T-cell (primary cell): ENCODE measurements around the gene TMEM125. TPM values are rescaled to one million over a fixed set of nuclear protein-coding genes. Genes with fewer than 3 reads are reported as not detected.

Experiments used
- ATAC-seq, 4 experiments: fragments of 200-7000 bp in 3 of 4; fragments of 150-1000 bp in 1 of 4; cut with Tn5 transposase; replicated peaks in 1 of 4; 1 replicate in 3 of 4; 2 replicates in 1 of 4; pipeline ENCODE4 v1.10.0; 2021; ENCODE audit warnings: moderate library complexity in 3 of 4, mild to moderate bottlenecking in 2 of 4, moderate number of reproducible peaks in 1 of 4
- CTCF ChIA-PET, 2 donors: fragments of 300-600 bp; sonication (Branson Sonifier 250); formaldehyde crosslinking; loops; one replicate each; lab custom pipeline; 2022; ENCODE audit warnings: antibody characterized with exemption in 2 of 2; lab: Charles Lee
- POLR2A ChIA-PET, 2 donors: fragments of 300-600 bp; sonication (Branson Sonifier 250); formaldehyde crosslinking; loops; one replicate each; lab custom pipeline; 2022; ENCODE audit warnings: antibody characterized with exemption in 2 of 2; lab: Charles Lee
- DNase-seq, 35 experiments: peaks; one replicate each; pipeline versions ENCODE4 v3.0.0 to v3.0.0-alpha.2; 2013 to 2023
- H3K27ac ChIP-seq: one replicate; pipeline ENCODE4 v1.5.1; 2013; ENCODE audit warnings: low read length
- H3K27me3 ChIP-seq, 2 experiments: replicated peaks in 1 of 2; 1 replicate in 1 of 2; 2 replicates in 1 of 2; pipeline versions ENCODE4 v1.6.1 to v1.7.0; 2013; ENCODE audit warnings: low read length in 1 of 2, mixed read lengths in 1 of 2; ENCODE audit not compliant: control insufficient read depth in 2 of 2, insufficient read depth in 2 of 2; ENCODE audit errors: extremely low read depth in 1 of 2
- H3K36me3 ChIP-seq, 2 donors: 1 replicate in 1 of 2; 2 replicates in 1 of 2; pipeline versions ENCODE4 v1.6.1 to v1.7.0; 2013; ENCODE audit warnings: low read length in 1 of 2; ENCODE audit not compliant: control insufficient read depth in 2 of 2, insufficient read depth in 1 of 2; ENCODE audit errors: extremely low read depth in 1 of 2
- H3K4me1 ChIP-seq, 2 experiments: 1 replicate in 1 of 2; 2 replicates in 1 of 2; pipeline versions ENCODE4 v1.6.1 to v1.7.0; 2013; ENCODE audit warnings: low read length in 2 of 2, mixed read lengths in 1 of 2; ENCODE audit not compliant: insufficient read depth in 2 of 2, control insufficient read depth in 1 of 2; ENCODE audit errors: extremely low read depth in 1 of 2
- H3K4me3 ChIP-seq, 2 donors: 1 replicate in 1 of 2; 2 replicates in 1 of 2; pipeline versions ENCODE4 v1.5.1 to v1.7.0; 2013; ENCODE audit warnings: mild to moderate bottlenecking in 2 of 2, low read length in 1 of 2, moderate library complexity in 1 of 2; ENCODE audit not compliant: control insufficient read depth in 1 of 2; ENCODE audit errors: extremely low read depth in 1 of 2
- H3K9me3 ChIP-seq: 2 replicates; pipeline ENCODE4 v1.7.0; 2013
- H3K27ac Mint-ChIP-seq, 2 donors: one replicate each; pipeline ENCODE4 v1.8.0; 2020 to 2021; ENCODE audit warnings: mild to moderate bottlenecking in 2 of 2, mixed read lengths in 2 of 2
- H3K27me3 Mint-ChIP-seq, 2 donors: one replicate each; pipeline ENCODE4 v1.8.0; 2021 to 2022; ENCODE audit warnings: mixed read lengths in 2 of 2
- H3K36me3 Mint-ChIP-seq: one replicate; pipeline ENCODE4 v1.8.0; 2021; ENCODE audit warnings: mixed read lengths
- H3K4me1 Mint-ChIP-seq, 3 donors: one replicate each; pipeline ENCODE4 v1.8.0; 2020 to 2022; ENCODE audit warnings: mixed read lengths in 3 of 3, mild to moderate bottlenecking in 1 of 3
- H3K4me3 Mint-ChIP-seq, 3 donors: one replicate each; pipeline ENCODE4 v1.8.0; 2020 to 2022; ENCODE audit warnings: mild to moderate bottlenecking in 3 of 3, mixed read lengths in 3 of 3, moderate library complexity in 3 of 3
- H3K9me3 Mint-ChIP-seq, 3 donors: one replicate each; pipeline ENCODE4 v1.8.0; 2020 to 2022; ENCODE audit warnings: mixed read lengths in 3 of 3
- WGBS: methylation state at CpG from one replicate; pipeline ENCODE4 v1.1.5; 2013; ENCODE audit warnings: missing lambda C conversion rate; ENCODE audit not compliant: insufficient coverage; 5-methylcytosine and 5-hydroxymethylcytosine counted together
- total RNA-seq, 35 experiments: library from RNA in 6 of 35; stranded (reverse) in 6 of 35; fragments of 120-200 nt in 1 of 35; gene quantifications; one replicate each; pipeline versions ENCODE4 v1.2.1 to v1.2.4 and lab custom pipeline; 2013 to 2026

The TMEM125 gene
- total RNA-seq, 5 donors from 2014 or later (not counting 1 experiment from before 2014, with no cell fraction given), result 0.20 to 0.46 (median 0.35) TPM; not detected in 2

GRCh38 chr1:43271186-43272118, 1.7 kb downstream of the TMEM125 start:
- POLR2A ChIA-PET, result no interaction called here
- no peaks in the 10 kb centered on the region for H3K9me3 ChIP-seq
- H3K27ac Mint-ChIP-seq, result no peak overlapping the region
- H3K27ac ChIP-seq, result no peak overlapping the region
- peaks cover 23 to 36% (median 36%) of the 10 kb centered on the region in 3 donors for H3K4me1 Mint-ChIP-seq
- ATAC-seq (no peak), DNase-seq (no peak)
- CTCF ChIA-PET, result no interaction called here
- H3K27me3 ChIP-seq, result peaks cover 0 to 50% of the 10 kb centered on the region in 2 experiments
- no peak overlapping the region for H3K4me3 ChIP-seq
- no peaks in the 10 kb centered on the region for H3K36me3 ChIP-seq
- peaks cover 9 to 19% of the 10 kb centered on the region in 2 donors for H3K27me3 Mint-ChIP-seq
- peaks cover 12 to 22% of the 10 kb centered on the region in 2 experiments for H3K4me1 ChIP-seq
- H3K4me3 Mint-ChIP-seq, result peak overlapping the region; percentile 41 to 70 (median 52)
- peaks cover 2% of the 10 kb centered on the region for H3K36me3 Mint-ChIP-seq
- no peaks in the 10 kb centered on the region for H3K9me3 Mint-ChIP-seq
- WGBS, result 71% methylated on average over 9 of the region's 12 CpGs

- Histone ChIP-seq H3K27ac (no peak overlapping the region), H3K36me3 (no peaks in the 10 kb centered on the region), H3K27me3 (peaks cover 0 to 54% of the 10 kb centered on the region in 2 experiments), H3K4me1 (peaks cover 12 to 22% of the 10 kb centered on the region in 2 experiments), H3K9me3 (no peaks in the 10 kb centered on the region), H3K4me3 (no peak overlapping the region)
- no peak for ATAC-seq
- no peak for DNase-seq
- CTCF ChIA-PET, result no interaction called here
- no peaks in the 10 kb centered on the region for H3K9me3 Mint-ChIP-seq
- peaks cover 6 to 15% of the 10 kb centered on the region in 2 donors for H3K27me3 Mint-ChIP-seq
- POLR2A ChIA-PET, result no interaction called here
- H3K27ac Mint-ChIP-seq, result no peak overlapping the region
- peaks cover 23 to 36% (median 36%) of the 10 kb centered on the region in 3 donors for H3K4me1 Mint-ChIP-seq
- no peak overlapping the region for H3K4me3 Mint-ChIP-seq
- WGBS, result 90% methylated on average over 7 of the region's 9 CpGs
- peaks cover 2% of the 10 kb centered on the region for H3K36me3 Mint-ChIP-seq
These were observed 2.4 kb downstream of the TMEM125 start for GRCh38 chr1:43272161-43272560.

- Mint-ChIP-seq H3K27ac (no peak overlapping the region), H3K4me3 (no peak overlapping the region), H3K36me3 (peaks cover 2% of the 10 kb centered on the region), H3K27me3 (peaks cover 6 to 15% of the 10 kb centered on the region in 2 donors), H3K9me3 (no peaks in the 10 kb centered on the region), H3K4me1 (peaks cover 23 to 36% (median 36%) of the 10 kb centered on the region in 3 donors)
- Histone ChIP-seq H3K27me3 (peaks cover 0 to 54% of the 10 kb centered on the region in 2 experiments), H3K4me3 (no peak overlapping the region), H3K36me3 (no peaks in the 10 kb centered on the region), H3K9me3 (no peaks in the 10 kb centered on the region), H3K4me1 (peaks cover 12 to 22% of the 10 kb centered on the region in 2 experiments), H3K27ac (no peak overlapping the region)
- DNase-seq, result no peak
- POLR2A ChIA-PET, result no interaction called here
- 95% methylated on average over 38 of the region's 46 CpGs for WGBS
- CTCF ChIA-PET, result no interaction called here
- no peak for ATAC-seq
These were observed 3.1 kb downstream of the TMEM125 start for GRCh38 chr1:43272576-43273571.

- H3K4me1 Mint-ChIP-seq, result peaks cover 23 to 36% (median 36%) of the 10 kb centered on the region in 3 donors
- no peaks in the 10 kb centered on the region for H3K9me3 ChIP-seq
- ATAC-seq (no peak), DNase-seq (no peak)
- no peak overlapping the region for H3K4me3 ChIP-seq
- ChIA-PET POLR2A (no interaction called here), CTCF (no interaction called here)
- H3K27me3 Mint-ChIP-seq, result peaks cover 6 to 15% of the 10 kb centered on the region in 2 donors
- no peaks in the 10 kb centered on the region for H3K36me3 ChIP-seq
- no peak overlapping the region for H3K27ac ChIP-seq
- WGBS, result 100% methylated on average over 1 of the region's 7 CpGs
- H3K4me1 ChIP-seq, result peaks cover 12 to 22% of the 10 kb centered on the region in 2 experiments
- H3K9me3 Mint-ChIP-seq, result no peaks in the 10 kb centered on the region
- H3K27ac Mint-ChIP-seq, result no peak overlapping the region
- H3K4me3 Mint-ChIP-seq, result no peak overlapping the region
- peaks cover 2% of the 10 kb centered on the region for H3K36me3 Mint-ChIP-seq
- peaks cover 0 to 50% of the 10 kb centered on the region in 2 experiments for H3K27me3 ChIP-seq
These were observed 3.9 kb downstream of the TMEM125 start for GRCh38 chr1:43273708-43274107.

- H3K27ac ChIP-seq, result no peak overlapping the region
- peaks cover 23 to 36% (median 36%) of the 10 kb centered on the region in 3 donors for H3K4me1 Mint-ChIP-seq
- H3K9me3 ChIP-seq, result no peaks in the 10 kb centered on the region
- peaks cover 6 to 15% of the 10 kb centered on the region in 2 donors for H3K27me3 Mint-ChIP-seq
- H3K4me3 ChIP-seq, result peak overlapping the region in 1 of 2 donors; percentile 19
- CTCF ChIA-PET, result no interaction called here
- peaks cover 2% of the 10 kb centered on the region for H3K36me3 Mint-ChIP-seq
- peaks cover 12 to 22% of the 10 kb centered on the region in 2 experiments for H3K4me1 ChIP-seq
- POLR2A ChIA-PET, result no interaction called here
- ATAC-seq (peak; percentile 79 to 91 (median 88)), DNase-seq (peak in 33 of 35 experiments; percentile 10 to 54 (median 24))
- H3K9me3 Mint-ChIP-seq, result no peaks in the 10 kb centered on the region
- H3K4me3 Mint-ChIP-seq, result peak overlapping the region; percentile 11 to 64 (median 54)
- peaks cover 0 to 50% of the 10 kb centered on the region in 2 experiments for H3K27me3 ChIP-seq
- H3K27ac Mint-ChIP-seq, result peak overlapping the region; percentile 88 to 93
- 20% methylated on average over 5 of the region's 11 CpGs for WGBS
- H3K36me3 ChIP-seq, result no peaks in the 10 kb centered on the region
These were observed 4.5 kb downstream of the TMEM125 start for GRCh38 chr1:43274125-43274803.
